GM21576 (cell line): ENCODE measurements around the gene NSMF.

ENCODE experiments used
- ATAC-seq: cut with Tn5 transposase; IDR thresholded peaks from one replicate; pipeline ENCODE4 v1.9.1; 2021; ENCODE audit warnings: mild to moderate bottlenecking, moderate library complexity; ENCODE audit not compliant: unreplicated experiment

Gene NSMF

DNA sequence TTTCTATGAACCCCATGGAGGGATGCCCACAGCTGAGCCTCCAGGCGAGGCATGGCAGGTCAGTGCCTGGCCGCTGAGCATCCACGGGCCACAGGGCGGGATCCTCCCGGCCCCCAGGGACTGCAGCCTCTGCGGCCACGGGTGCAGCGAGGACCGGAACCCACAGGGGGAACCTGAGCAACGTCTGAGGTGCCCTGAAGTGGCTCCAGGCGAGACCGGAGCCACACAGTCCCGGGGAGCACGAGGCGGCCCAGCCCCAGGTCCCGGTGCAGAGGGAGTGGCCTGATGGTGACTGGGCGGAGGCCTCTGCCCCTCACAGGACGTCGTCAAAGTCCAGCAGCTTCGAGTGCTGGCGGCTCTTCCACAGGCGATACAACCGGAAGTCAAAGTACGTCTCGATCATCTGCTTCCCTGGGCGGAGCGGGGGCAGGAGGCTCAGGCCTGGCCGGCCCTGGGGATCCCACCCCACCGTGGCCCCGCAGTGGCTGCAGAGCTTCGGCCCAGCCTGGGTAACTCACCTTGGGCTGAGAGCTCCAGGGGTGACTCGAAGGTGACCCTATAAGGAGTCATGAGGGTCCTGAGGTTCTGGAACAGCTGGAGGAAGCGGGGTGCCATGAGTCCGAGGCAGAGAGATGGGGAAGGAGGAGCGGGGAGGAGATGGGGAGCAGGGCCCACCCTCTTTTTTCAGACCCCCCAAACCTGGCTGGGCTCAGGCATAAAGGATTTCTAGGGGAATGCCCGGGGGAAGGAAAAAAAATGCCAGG is 9.9 kb downstream of the NSMF start:
- ATAC-seq = no peak

DNA sequence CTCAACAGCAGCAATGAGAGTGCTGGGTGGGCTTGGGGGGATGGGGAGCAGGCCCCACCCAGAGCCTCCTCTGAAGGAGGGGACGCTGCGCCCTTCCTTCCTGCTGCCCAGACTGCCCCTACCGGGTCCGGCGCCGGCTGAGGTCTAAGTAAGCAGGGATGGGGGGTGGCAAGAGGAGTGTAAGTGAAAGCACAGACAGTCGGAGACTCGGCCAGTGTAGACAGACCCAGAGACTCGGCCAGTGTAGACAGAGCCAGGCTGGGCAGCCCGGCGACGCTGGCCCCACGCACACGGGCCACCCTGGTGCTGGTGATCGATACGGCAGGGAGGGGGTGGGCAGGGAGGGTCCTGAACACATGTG is 10.6 kb downstream of the NSMF start:
- ATAC-seq = no peak

DNA sequence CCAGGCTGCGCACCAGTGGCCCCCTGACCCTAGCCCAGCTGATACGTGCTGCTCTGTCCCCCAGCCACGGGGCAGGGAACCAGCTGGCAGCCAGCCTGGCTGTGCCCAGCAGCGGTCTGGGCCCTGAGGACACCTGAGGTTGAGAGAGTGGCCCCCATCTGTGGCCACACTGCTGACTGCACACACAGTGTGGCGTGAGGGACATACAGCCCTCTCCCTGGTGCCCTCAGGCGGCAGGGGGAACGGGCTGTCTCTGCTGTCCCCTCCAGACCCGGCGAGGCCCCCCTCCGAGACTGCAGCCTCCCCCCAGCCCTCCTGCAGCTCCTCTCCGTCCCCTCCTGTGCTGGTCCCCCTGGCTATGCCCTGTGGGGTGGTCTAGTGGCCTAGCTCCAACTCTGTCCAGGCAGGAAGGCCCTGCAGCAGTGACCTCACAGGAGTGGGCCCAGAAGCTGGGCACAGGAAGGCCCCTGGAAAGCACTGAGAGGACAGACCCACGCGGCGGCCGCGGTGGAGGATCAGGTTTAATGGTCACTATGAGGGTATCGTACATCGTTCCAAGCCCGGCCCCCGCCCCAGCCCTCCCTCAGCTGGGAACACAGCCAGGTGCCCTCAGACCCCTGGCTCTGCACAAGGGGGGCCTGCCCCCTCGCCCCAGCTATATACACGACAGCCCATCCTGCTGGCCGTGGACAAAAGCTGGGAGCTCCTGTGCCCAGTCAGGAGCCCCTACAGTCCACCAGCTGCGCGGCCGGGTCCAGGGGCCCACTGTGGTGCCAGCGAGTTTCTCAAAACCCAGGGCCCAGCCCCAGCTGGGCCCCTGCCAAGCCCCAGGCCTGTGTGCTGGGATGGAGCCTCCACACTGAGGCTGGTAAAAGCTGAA is 11.2 kb downstream of the NSMF start:
- ATAC-seq = no peak

DNA sequence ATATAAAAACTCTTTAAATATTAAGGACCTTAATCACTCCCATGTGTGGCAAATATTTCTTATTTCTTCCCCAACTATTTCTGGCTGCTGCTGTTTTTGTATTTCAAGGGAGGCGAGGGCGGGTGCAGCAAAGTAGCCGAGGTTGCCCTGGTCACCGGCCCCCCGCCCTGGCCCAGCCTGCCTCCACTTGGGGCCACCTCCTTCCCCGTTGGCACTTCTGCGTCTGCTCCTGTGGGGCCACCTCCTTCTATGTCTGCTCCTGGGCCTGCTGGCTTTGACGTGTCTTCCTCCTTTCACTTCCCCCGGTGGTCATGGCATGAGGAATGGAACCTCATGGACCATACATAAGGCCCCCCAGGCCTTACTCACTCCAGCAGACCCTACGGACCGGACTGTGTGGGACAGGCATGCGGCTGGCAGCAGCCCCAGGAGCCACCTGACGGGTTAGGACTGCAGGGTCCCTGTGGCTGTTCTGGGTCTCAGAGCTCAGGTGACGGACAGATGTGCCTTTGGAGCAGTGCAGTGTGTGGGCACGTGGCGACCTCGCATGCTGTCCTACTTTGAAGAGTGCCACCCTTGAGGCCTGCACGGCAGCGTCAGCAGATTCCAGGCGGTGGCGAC is 12.2 kb downstream of the NSMF start:
- no peak for ATAC-seq

DNA sequence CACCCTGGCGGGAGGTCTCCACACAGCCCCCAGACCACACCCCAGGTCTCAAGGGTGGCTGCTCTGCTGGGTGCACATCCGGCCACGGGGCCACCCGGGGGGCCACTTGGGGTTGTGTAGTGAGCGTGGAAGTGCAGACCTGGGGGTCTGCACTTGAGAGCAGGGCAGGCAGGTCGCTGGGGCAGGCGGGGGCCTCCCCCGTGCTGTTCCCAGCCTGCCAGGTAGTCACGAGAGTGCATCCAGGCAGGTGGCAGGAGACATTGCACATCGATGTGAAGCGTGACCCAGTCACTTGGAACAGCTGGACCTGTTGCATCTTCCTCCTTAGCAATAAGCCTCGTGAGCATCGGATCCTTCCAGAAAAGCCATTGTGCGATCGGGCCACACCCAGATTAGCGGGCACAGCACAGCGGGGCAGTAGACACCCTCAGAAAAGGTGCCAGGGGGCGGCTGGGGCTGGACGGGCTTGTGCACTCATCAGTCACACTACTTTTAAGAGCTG is 13.2 kb downstream of the NSMF start:
- ATAC-seq = no peak

DNA sequence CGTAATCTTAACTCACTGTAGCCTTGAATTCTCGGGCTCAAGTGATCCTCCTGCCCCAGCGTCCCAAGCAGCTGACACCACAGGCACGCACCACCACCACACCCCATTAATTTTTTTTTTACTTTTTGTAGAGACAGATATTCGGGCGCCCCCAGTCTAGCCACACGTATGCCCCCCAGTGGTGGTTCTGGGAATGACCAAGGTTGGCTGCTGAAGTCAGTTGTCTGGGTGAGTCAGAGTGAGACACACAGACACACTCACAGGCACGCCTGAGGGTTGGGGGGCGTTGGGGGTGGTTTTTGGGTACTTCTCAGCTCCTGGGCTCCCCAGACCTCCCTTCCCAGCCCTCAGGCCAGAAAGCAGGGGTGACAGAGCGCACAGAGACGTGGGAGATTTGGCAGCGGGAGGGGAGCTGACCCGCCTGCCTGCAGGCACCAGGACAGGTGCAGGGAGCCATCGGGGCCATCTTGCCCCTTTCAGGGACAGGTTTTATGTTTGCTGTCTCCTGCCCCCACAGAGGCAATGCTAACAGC is 13.8 kb downstream of the NSMF start:
- ATAC-seq = peak; percentile 55

DNA sequence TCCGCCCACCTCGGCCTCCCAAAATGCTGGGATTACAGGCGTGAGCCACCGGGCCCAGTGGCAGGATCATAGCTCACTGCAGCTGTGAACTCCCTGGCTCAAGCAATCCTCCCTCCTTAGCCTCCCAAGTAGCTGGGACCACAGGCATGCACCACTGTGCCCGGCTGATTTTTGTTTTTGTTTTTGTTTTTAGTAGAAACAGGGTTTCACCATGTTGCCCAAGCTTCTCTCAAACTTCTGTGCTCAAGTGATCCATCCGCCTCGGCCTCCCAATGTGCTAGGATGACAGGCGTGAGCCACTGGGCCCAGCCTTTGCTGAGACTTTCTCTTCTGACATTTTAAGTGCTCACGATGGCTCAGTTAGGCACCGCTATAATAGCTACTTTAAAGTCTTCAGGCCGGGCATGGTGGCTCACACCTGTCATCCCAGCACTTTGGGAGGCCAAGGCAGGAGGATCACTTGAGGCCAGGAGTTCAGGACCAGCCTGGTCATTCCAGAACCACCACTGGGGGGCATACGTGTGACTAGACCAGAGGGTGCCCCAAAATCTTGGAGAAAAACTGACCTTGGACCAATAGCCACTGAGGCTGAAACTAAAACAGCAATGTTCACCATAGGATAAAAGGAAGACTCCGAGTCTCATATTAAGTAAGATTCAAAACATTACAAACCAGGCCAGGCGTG is 14.9 kb downstream of the NSMF start:
- ATAC-seq = no peak

DNA sequence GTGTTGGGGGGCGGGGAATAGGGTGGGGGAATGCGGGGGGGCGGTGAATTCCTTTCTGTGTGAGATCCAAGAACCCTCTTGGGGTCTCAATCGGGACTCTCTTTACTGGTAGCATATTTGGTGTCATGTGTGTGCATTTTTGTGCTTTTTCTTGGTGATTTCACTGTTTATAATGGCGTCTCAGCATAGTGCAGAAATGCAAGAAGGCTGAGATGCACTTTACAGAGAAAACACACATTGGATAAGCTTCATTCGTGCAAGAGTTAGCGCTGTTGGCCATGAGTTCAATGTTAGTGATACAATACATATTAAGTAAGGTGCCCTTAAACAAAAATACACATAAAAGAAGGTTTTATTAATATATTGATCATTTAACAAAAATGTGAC is 17.2 kb downstream of the NSMF start:
- ATAC-seq = no peak

DNA sequence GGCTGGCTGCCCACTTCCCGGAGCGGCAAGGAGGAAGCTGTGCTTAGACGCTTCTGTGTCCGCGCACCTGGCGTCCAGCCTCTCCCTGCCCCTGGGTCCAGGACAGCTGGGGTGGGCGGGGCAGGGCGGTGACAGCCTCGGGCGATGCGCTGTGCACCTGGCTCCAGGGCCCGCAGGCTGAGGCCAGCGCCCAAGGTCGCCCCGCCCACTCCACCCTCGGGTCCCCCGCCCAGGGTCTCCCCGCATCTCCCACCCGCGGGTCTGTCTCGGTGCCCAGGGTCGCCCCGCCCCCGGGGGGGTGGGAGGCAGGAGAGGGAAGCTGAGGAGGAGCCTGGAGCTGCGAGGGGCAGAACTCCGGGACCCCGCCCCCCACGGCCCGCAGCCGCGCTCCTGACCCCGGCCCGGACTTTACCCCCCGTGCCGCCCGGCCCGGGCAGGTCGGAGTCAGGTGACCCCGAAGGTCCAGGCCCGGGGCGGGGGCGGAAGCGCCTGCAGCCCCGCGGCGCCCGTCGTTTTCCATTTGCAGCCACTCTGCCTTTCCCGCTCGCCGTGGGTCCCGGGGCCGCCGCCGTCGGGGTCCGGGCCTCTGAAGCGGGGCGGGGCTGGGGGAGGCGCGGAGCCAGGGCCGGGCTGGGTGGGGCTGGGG is 17.7 kb downstream of the NSMF start, which contains the start of gene ENTPD8:
Gene ENTPD8, minus strand, starts transcription at position 69 of the 646 bp plus-strand sequence. CDS start 3,072 bp downstream, outside the sequence.
- no peak for ATAC-seq

DNA sequence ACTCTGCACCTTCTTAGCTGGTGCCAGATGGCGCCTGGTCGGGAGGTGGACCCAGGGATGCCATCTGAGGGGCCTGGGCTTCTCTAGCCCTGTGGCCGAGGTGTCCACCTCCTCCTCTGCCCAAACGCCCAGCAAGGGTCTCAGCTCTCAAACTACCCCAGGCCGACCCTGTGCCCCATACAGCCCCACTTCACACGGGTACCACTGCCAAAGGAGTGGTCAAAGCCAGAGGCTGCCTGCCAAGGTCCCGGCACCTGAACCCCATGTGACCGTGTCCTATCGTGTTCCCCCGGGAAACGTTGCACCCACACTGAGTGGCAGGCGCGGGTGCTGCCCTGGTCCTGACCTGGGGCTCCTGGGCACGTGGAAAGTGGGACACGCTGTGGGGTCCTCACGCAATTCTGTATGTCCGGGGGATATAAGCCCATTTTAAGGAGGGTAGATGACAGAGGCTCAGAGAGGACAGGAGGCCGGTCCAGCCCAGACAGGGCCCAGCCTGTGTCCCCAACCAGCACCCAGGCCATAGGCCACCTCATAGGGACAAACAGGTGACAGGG is 19.9 kb downstream of the NSMF start:
- ATAC-seq = no peak

DNA sequence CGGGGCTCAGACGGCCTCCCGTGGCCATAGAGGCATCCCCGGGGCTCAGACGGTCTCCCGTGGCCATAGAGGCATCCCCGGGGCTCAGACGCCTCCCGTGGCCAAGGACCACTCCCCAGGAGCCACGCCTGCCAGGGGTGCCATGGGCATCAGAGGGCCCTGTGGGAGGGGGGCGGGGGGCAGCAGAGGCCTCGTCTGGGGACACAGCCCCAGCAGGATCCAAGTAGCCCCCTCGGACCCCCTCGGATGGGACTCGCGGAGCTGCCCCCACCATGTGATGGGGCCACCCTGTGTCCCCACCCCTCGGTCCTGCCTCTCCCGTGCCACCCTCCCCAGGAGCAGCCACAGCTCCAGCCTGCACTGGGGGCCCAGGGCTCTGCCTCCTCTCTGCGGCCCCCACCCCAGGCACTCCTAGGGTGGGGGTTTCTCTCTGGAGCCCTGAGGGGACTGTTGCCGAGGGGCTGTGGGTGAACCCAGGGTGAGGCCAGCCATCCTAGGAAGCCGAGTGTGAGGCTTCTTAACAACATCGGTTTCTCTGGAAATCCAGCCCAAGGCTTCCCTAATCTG is 20.5 kb downstream of the NSMF start:
- ATAC-seq = no peak

DNA sequence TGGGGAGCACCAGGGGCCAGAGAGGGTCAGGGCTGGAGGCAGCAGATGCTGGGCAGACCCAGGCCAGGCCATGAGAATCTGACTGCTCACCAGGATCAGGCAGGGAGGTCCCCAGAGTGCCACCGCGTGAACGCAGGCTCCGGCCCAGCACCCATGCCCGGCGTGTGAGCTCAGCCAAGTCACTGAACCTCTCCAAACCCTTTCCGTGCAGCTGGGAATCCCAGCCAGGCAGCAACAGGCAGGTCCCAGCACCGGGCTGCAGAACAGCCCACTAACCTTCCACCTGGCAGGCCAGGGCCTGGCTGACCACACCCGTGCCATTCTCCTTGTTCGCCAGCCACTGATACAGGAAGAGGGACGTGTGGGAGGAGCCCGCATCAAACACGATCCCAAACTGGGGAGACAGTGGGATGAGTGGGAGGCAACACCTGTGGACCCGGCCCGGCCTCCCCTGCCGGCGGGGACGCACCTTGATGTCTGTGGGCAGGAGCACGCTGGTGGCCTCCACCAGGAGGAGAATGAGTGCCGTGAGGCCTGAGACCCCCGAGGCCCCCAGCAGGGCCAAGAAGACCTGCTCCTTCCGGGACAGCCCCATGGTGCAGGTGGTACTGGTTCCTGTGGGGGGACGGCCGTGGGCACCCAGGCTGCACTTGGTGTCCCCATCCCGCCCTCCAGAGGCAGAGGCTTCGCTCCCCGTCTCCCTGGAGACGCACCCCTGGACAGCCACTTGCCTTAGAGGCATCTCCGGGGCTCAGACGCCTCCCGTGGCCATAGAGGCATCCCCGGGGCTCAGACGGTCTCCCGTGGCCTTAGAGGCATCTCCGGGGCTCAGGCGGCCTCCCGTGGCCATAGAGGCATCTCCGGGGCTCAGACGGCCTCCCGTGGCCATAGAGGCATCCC is 21.2 kb downstream of the NSMF start:
- ATAC-seq = no peak

DNA sequence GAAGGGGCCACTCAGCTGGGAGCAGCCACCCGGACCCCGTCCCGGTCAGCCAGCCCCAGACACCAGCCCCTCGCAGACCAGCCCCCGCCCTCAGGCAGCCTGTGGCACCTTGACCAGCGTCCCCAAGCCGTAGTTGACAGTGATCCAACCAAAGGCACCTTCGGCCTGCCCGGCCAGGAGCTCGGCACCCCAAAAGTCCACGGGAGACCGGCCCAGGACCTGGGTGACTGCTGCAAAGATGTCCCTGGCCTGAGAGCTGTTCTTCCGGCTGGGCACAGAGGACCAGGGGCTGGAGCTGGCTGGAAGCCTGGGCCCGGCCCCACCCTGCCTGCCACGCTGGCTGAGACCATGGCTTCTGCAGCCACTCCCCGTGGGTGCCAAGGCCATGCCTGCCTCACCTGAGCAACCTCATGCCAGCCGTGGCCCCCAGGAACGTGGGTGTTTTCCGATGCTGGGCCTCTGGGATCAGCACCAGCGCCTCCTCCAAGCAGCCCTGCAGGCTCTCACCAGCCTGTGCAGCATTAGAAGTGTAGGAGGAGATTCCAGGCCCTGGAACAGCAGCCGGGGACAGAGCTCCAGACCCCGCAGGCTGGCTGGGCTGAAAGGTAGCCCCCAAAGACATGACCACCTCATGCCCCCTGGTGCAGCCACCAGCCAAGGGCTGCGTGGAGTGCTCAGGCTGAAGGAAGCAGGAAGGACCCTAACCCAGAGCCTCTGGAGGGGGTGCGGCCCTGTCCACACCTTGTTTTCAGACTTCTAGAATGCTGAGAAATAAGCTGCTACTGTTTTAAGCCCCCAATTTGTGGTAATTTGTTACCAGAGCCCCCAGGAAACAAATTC is 22.2 kb downstream of the NSMF start:
- ATAC-seq = no peak

DNA sequence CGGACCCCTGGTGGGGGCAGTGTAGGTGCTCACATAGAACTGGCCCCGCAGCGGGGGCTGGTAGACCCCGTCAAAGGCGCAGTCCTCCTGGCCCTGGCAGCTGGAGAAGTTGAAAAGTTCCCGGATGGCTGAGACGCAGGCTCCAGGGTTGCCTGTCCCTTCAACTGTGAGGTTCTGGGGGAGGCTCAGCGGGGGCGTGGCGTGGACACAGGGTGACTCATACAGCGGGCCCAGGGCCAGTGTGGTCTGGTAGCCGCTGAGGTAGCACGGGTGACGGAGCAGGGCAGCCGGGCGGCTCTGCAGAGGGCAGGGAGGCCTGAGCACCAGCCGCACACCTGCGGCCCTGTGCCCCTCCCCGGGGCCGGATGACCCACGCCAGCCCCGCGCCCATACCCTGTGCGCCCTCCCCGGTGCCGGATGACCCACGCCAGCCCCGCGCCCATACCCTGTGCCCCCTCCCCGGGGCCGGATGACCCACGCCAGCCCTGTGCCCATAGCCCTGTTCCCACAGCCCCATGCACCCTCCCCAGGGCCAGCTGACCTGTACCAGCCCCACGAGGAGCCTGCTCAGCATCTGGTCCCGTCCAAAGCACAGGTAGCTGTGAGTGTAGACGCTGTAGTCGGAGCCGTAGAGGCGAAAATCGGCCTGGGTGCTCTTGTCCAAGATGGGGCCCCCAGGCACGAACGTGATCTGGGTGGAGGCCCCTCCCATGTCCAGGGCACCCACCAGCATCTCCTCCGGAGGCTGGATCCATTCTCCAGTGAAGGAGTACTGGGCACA is 23.0 kb downstream of the NSMF start:
- ATAC-seq = no peak

DNA sequence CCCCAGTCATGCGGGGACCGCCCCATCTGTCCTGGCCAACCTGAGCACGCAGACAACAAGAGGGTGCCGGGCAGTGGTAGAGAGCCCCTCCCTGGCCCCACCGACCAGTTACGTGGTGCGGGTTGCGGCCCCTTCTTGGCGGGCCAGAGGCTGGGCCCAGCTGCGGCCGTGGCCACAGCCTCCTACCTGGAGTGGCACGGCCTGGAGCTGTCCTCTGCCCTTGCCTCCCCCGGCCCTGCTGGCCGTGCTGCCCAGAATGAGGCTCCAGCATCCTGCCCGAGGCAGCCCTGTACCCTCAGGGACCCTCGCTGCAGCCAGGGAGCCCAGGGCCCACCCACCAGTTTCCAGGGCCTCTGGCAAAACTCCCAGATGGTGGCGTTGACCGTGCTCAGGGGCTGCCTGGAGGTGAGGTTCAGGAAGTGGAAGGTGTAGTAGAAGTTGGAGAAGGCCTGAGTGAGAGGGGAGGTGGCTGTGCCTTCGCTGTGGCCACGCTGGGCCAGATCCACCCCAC is 23.7 kb downstream of the NSMF start:
- ATAC-seq = no peak

DNA sequence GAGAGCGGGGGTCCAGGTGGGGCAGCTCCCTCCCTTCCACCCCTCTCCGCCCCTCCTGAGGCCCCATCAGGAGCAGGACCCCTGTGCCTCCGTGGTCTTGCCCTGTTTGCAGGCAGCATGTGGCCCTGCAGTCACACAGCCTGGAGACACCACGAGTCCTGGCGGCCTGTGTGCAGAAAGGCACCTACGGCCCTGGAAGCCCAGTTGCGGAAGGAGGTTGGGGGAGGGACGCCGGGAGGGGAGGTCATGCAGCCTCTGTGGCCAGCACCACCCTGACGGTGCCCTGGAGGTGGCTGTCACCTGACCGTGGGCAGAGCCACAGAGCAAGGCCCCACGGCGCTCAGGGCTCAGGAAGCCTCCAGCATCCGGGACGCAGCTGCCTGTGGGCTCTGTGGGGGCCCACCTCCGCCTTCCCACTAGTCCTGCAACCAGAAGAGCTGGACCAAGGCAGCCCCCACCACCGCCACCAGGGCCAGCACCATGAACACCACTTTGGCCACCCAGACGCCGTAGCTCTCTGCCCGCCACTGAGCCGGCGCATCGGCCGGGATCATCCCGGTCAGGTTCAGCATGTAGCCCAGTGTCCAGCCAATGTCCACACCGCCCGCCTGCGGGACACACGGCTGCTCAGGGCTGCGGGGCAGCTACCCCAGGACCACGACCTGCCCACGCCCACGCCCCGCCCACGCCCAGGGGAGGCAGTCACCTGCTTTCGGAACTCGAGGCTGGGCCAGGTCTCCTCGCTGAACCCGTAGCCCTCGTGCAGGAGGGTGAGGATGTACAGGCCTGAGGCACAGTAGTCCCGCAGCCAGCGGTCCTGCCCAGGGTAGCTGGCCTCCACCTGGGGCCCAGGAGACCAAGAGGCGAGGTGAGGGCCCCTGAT is 24.4 kb downstream of the NSMF start:
- no peak for ATAC-seq
